OCI-LY3 (cell line): ENCODE measurements around the gene PARD3.

Source experiments
- H2AFZ ChIP-seq: fragments of 200-600, 300-600 bp; shearing (Covaris generic); 2 replicates; pipeline ENCODE4 v1.6.0; 2014; ENCODE audit warnings: antibody characterized with exemption, low read depth, low read length
- H3K27ac ChIP-seq: fragments of 200-600, 300-600 bp; sonication (generic); 2 replicates; pipeline ENCODE4 v1.5.1; 2014; ENCODE audit warnings: mild to moderate bottlenecking, low read length, moderate library complexity, mixed read lengths
- H3K27me3 ChIP-seq: fragments of 200-600, 300-600 bp; sonication (generic); 2 replicates; pipeline ENCODE4 v1.6.1; 2014; ENCODE audit warnings: low read depth, low read length, mixed read lengths
- H3K36me3 ChIP-seq: fragments of 200-600, 300-600 bp; sonication (generic); replicated peaks from 2 replicates; pipeline ENCODE3; 2014; ENCODE audit warnings: low read depth, low read length, mixed read lengths
- H3K4me1 ChIP-seq: fragments of 300-600, 200-600 bp; sonication (generic); 2 replicates; pipeline ENCODE4 v1.6.1; 2014; ENCODE audit warnings: low read length, mixed read lengths
- H3K4me2 ChIP-seq: fragments of 200-600, 300-600 bp; sonication (generic); 2 replicates; pipeline ENCODE4 v1.6.1; 2014; ENCODE audit warnings: low read length, mixed read lengths
- H3K4me3 ChIP-seq: fragments of 300-600, 200-600 bp; sonication (generic); 2 replicates; pipeline ENCODE4 v1.5.1; 2014; ENCODE audit warnings: antibody characterized with exemption, mild to moderate bottlenecking, low read length, moderate library complexity
- H3K79me2 ChIP-seq: fragments of 300-600, 200-600 bp; shearing (Covaris generic); 2 replicates; pipeline ENCODE4 v1.6.1; 2014; ENCODE audit warnings: mild to moderate bottlenecking, low read length, mixed read lengths
- H3K9ac ChIP-seq: fragments of 300-600, 200-600 bp; shearing (Covaris generic); 2 replicates; pipeline ENCODE4 v1.6.0; 2014; ENCODE audit warnings: mild to moderate bottlenecking, low read length, moderate library complexity
- H3K9me3 ChIP-seq: fragments of 200-600, 300-600 bp; shearing (Covaris generic); 2 replicates; pipeline ENCODE4 v1.6.1; 2014; ENCODE audit warnings: low read length, mixed read lengths; ENCODE audit not compliant: insufficient read depth
- H4K20me1 ChIP-seq: fragments of 200-600, 300-600 bp; sonication (generic); 2 replicates; pipeline ENCODE4 v1.6.1; 2016; ENCODE audit warnings: low read length, mixed read lengths; ENCODE audit not compliant: insufficient read depth
- CTCF ChIP-seq: fragments of 200-600, 300-600 bp; sonication (generic); IDR thresholded peaks from 2 replicates; pipeline ENCODE4 v1.5.1; 2014; ENCODE audit warnings: antibody characterized with exemption, low read length, low read depth
- EZH2phosphoT487 ChIP-seq: fragments of 200-600 bp; shearing (Covaris generic); IDR thresholded peaks from 2 replicates; pipeline ENCODE4 v1.6.1; 2018; ENCODE audit warnings: antibody characterized with exemption, mixed run types, low read depth

PARD3 gene

GRCh38 chr10:34629084-34629483 is 186.0 kb downstream of the PARD3 start:
- H3K27ac ChIP-seq: no peak overlapping the region
- no peaks in the 10 kb centered on the region for H3K79me2 ChIP-seq
- no peak for TF ChIP-seq CTCF
- no peak for TF ChIP-seq EZH2phosphoT487
- no peaks in the 10 kb centered on the region for H3K4me1 ChIP-seq
- H3K9ac ChIP-seq: no peak overlapping the region
- H3K4me2 ChIP-seq: no peak overlapping the region
- H3K9me3 ChIP-seq: no peaks in the 10 kb centered on the region
- H3K4me3 ChIP-seq: no peak overlapping the region
- no peaks in the 10 kb centered on the region for H4K20me1 ChIP-seq
- no peak overlapping the region for H2AFZ ChIP-seq
- no peaks in the 10 kb centered on the region for H3K27me3 ChIP-seq
- no peaks in the 10 kb centered on the region for H3K36me3 ChIP-seq

DNA sequence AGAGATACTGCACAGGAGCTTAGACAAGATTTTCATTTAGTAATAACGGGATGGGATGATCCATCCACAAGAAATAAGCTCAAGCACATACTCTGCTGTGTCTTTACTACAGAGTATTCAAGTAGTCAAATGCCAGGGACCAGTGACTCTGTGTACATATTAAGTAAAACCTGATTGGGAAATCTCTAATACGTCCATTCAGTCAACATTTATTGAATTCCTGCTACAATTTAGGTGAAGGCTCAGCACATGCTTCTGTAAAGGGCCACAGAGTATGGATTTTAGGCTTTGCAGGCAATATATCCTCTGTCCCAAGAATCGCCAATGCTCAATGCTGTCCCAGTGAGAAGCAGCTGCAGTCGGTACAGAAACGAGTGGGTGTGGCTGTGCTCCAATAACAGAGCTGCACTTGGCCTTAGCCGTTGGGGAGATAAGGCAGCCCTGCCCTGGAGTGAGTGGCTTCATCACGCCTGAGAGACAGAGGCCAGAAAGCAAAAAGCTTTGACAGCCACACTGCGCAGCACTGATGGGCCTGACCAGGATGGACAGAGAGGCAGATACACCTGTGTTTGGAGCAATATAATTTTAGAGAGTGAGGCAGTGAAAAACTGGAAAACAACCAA is 186.8 kb downstream of the PARD3 start:
- H3K9ac ChIP-seq: no peak overlapping the region
- no peak overlapping the region for H2AFZ ChIP-seq
- no peaks in the 10 kb centered on the region for H3K36me3 ChIP-seq
- no peaks in the 10 kb centered on the region for H3K27me3 ChIP-seq
- no peaks in the 10 kb centered on the region for H3K79me2 ChIP-seq
- TF ChIP-seq EZH2phosphoT487 (no peak), CTCF (no peak)
- no peaks in the 10 kb centered on the region for H3K4me1 ChIP-seq
- no peaks in the 10 kb centered on the region for H4K20me1 ChIP-seq
- H3K27ac ChIP-seq: no peak overlapping the region
- H3K9me3 ChIP-seq: no peaks in the 10 kb centered on the region
- H3K4me2 ChIP-seq: no peak overlapping the region
- no peak overlapping the region for H3K4me3 ChIP-seq

DNA sequence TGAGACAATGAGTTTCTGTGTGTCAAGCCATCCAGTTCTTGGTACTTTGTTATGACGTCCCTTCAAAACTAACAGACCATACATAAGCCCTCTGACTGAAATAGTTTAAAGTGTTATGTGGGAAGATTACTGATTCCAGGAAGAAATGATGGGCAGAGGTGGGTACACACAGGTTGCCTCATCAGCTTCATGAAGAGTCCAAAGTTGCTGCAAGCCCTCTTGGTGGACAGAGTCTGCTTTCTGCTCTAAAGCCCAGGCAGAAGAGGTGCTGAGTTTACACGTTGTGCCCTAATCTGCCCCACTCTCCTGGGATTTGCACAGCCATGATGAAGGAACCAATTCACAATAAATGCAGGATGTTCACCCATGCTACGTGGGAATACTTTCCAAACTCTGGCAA is 187.4 kb downstream of the PARD3 start:
- no peaks in the 10 kb centered on the region for H3K79me2 ChIP-seq
- no peak overlapping the region for H3K4me3 ChIP-seq
- H2AFZ ChIP-seq: no peak overlapping the region
- H3K9me3 ChIP-seq: no peaks in the 10 kb centered on the region
- no peak overlapping the region for H3K4me2 ChIP-seq
- no peaks in the 10 kb centered on the region for H3K36me3 ChIP-seq
- no peak for TF ChIP-seq CTCF
- no peak for TF ChIP-seq EZH2phosphoT487
- no peaks in the 10 kb centered on the region for H3K4me1 ChIP-seq
- no peaks in the 10 kb centered on the region for H4K20me1 ChIP-seq
- no peak overlapping the region for H3K9ac ChIP-seq
- no peaks in the 10 kb centered on the region for H3K27me3 ChIP-seq
- H3K27ac ChIP-seq: no peak overlapping the region

DNA sequence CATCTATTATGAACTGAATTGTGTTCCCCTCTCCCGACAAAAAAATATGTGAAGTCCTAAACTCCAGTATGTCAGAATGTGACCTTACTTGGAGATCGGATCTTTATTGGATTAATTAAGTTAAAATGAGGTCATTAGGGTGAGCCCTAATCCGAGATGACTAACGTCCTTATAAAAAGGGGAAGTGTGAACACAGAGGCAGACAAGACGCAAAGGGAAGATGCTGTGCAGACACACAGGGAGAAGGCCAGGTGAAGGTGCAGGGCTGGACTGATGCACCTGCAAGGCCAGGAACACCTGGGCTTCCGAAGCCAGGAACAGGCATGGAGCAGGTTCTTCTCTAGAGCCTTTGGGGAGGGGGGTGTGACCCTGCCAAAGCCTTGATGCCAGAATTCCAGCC is 187.8 kb downstream of the PARD3 start:
- no peaks in the 10 kb centered on the region for H3K36me3 ChIP-seq
- TF ChIP-seq EZH2phosphoT487 (no peak), CTCF (no peak)
- no peak overlapping the region for H3K4me2 ChIP-seq
- H3K4me1 ChIP-seq: no peaks in the 10 kb centered on the region
- no peaks in the 10 kb centered on the region for H3K9me3 ChIP-seq
- no peak overlapping the region for H3K4me3 ChIP-seq
- H3K27ac ChIP-seq: no peak overlapping the region
- H3K9ac ChIP-seq: no peak overlapping the region
- H3K27me3 ChIP-seq: no peaks in the 10 kb centered on the region
- H2AFZ ChIP-seq: no peak overlapping the region
- H4K20me1 ChIP-seq: no peaks in the 10 kb centered on the region
- no peaks in the 10 kb centered on the region for H3K79me2 ChIP-seq
